Nephron progenitor cell (in vitro differentiated cells): ENCODE measurements around the gene SPRR2F.

ENCODE experiments used
- DNase-seq: peaks from one replicate; pipeline ENCODE4 v3.0.0; 2021
- H3K27ac Mint-ChIP-seq: 2 replicates; pipeline ENCODE4 v1.8.0; 2021; ENCODE audit warnings: mild to moderate bottlenecking, moderate library complexity, mixed read lengths
- H3K27me3 Mint-ChIP-seq: 2 replicates; pipeline ENCODE4 v1.8.0; 2021; ENCODE audit warnings: mild to moderate bottlenecking, low read depth, mixed read lengths; ENCODE audit not compliant: poor library complexity
- H3K36me3 Mint-ChIP-seq: 2 replicates; pipeline ENCODE4 v1.8.0; 2021; ENCODE audit warnings: low read depth, mixed read lengths
- H3K4me1 Mint-ChIP-seq: 2 replicates; pipeline ENCODE4 v1.8.0; 2021; ENCODE audit warnings: mixed read lengths
- H3K4me3 Mint-ChIP-seq: 2 replicates; pipeline ENCODE4 v1.8.0; 2021; ENCODE audit warnings: mild to moderate bottlenecking, moderate library complexity, mixed read lengths
- H3K9me3 Mint-ChIP-seq: 2 replicates; pipeline ENCODE4 v1.8.0; 2021; ENCODE audit warnings: mild to moderate bottlenecking, moderate library complexity, mixed read lengths
- CTCF ChIP-seq: fragments of 200-600 bp; sonication (generic); IDR thresholded peaks from 2 replicates; pipeline ENCODE4 v1.5.0; 2021; ENCODE audit warnings: antibody characterized with exemption

Gene SPRR2F

GRCh38 chr1:153095764-153096163 is 17.6 kb downstream of the SPRR2F start:
- Mint-ChIP-seq H3K27me3 (no peaks in the 10 kb centered on the region), H3K4me1 (no peaks in the 10 kb centered on the region), H3K9me3 (no peaks in the 10 kb centered on the region), H3K27ac (no peak overlapping the region), H3K36me3 (no peaks in the 10 kb centered on the region), H3K4me3 (no peak overlapping the region)
- no peak for DNase-seq
- no peak for TF ChIP-seq CTCF

GRCh38 chr1:153094426-153094825 is 18.9 kb downstream of the SPRR2F start, which contains the start of gene SPRR2E:
TSS of gene SPRR2E (minus strand) at chr1:153094526. CDS start at chr1:153093751, 775 bp downstream.
- Mint-ChIP-seq H3K36me3 (no peaks in the 10 kb centered on the region), H3K27ac (no peak within 1 kb of the TSS), H3K27me3 (no peaks in the 10 kb centered on the region), H3K9me3 (no peaks in the 10 kb centered on the region), H3K4me3 (no peak within 1 kb of the TSS), H3K4me1 (no peaks in the 10 kb centered on the region)
- TF ChIP-seq CTCF, result no peak
- DNase-seq, result no peak

- Mint-ChIP-seq H3K4me3 (no peak overlapping the region), H3K9me3 (peaks cover 24% of the 10 kb centered on the region), H3K27me3 (peaks cover 4% of the 10 kb centered on the region), H3K4me1 (no peaks in the 10 kb centered on the region), H3K27ac (no peak overlapping the region), H3K36me3 (no peaks in the 10 kb centered on the region)
- no peak for TF ChIP-seq CTCF
- no peak for DNase-seq
Measured at GRCh38 chr1:153087652-153088051, 25.7 kb downstream of the SPRR2F start.

- peaks cover 45% of the 10 kb centered on the region for H3K9me3 Mint-ChIP-seq
- H3K27me3 Mint-ChIP-seq, result no peaks in the 10 kb centered on the region
- no peaks in the 10 kb centered on the region for H3K4me1 Mint-ChIP-seq
- H3K27ac Mint-ChIP-seq, result no peak overlapping the region
- DNase-seq, result no peak
- H3K4me3 Mint-ChIP-seq, result no peak overlapping the region
- no peaks in the 10 kb centered on the region for H3K36me3 Mint-ChIP-seq
- TF ChIP-seq CTCF, result no peak
Measured at GRCh38 chr1:153081736-153082135, 31.6 kb downstream of the SPRR2F start.

GRCh38 chr1:153072806-153073726 is 40.2 kb downstream of the SPRR2F start:
- H3K27me3 Mint-ChIP-seq, result no peaks in the 10 kb centered on the region
- H3K4me1 Mint-ChIP-seq, result no peaks in the 10 kb centered on the region
- no peaks in the 10 kb centered on the region for H3K36me3 Mint-ChIP-seq
- no peak for DNase-seq
- H3K27ac Mint-ChIP-seq, result no peak overlapping the region
- peaks cover 2% of the 10 kb centered on the region for H3K9me3 Mint-ChIP-seq
- TF ChIP-seq CTCF, result no peak
- H3K4me3 Mint-ChIP-seq, result no peak overlapping the region

GRCh38 chr1:153071511-153071910 is 41.8 kb downstream of the SPRR2F start, which contains the start of gene SPRR2B:
TSS of gene SPRR2B (minus strand) at chr1:153071611. CDS start at chr1:153070839, 772 bp downstream.
- Mint-ChIP-seq H3K27me3 (no peaks in the 10 kb centered on the region), H3K4me3 (no peak within 1 kb of the TSS), H3K36me3 (no peaks in the 10 kb centered on the region), H3K9me3 (no peaks in the 10 kb centered on the region), H3K4me1 (no peaks in the 10 kb centered on the region), H3K27ac (no peak within 1 kb of the TSS)
- no peak for TF ChIP-seq CTCF
- no peak for DNase-seq
